RWPE1 (cell line): ENCODE measurements around the gene PDZD8.

Experiments
- CTCF ChIA-PET: fragments of 350-600 bp; sonication (Branson Sonifier 250); formaldehyde crosslinking; extraction: SDS; loops from one replicate; lab custom pipeline; 2021; lab: Yijun Ruan, JAX
- POLR2A ChIA-PET: fragments of 400-600 bp; formaldehyde crosslinking; extraction: SDS; loops from one replicate; lab custom pipeline; 2020; ENCODE audit warnings: antibody characterized with exemption; ENCODE audit not compliant: low non-redundant PET; lab: Yijun Ruan, JAX
- DNase-seq: peaks from one replicate; pipeline ENCODE4 v3.0.0; 2012; ENCODE audit warnings: low spot score
- H3K27ac ChIP-seq: fragments of 450-650 bp; 2 replicates; pipeline ENCODE4 v1.5.1; 2017
- CTCF ChIP-seq: fragments of 450-650 bp; conservative IDR thresholded peaks from 2 replicates; pipeline ENCODE4 v1.5.1; 2017; ENCODE audit warnings: low read depth, mild to moderate bottlenecking

PDZD8 gene

GRCh38 chr10:117284716-117285494 lies 90.3 kb downstream of the PDZD8 start:
- ChIA-PET CTCF (interaction anchor here (0.7 to 1.0 kb wide), 3 partner anchors 29 to 1063 kb away, joined by 3 to 5 read pairs (median 4); no protein-coding TSS in a partner anchor), POLR2A (no interaction called here)
- H3K27ac ChIP-seq = no peak overlapping the region
- no peak for DNase-seq
- no peak for TF ChIP-seq CTCF

- no peak for TF ChIP-seq CTCF
- DNase-seq = no peak
- POLR2A ChIA-PET = no interaction called here
- CTCF ChIA-PET = interaction anchor here (0.6 kb wide), 1 partner anchor 112 kb away, joined by 3 read pairs; no protein-coding TSS in a partner anchor
- H3K27ac ChIP-seq = no peak overlapping the region
Observed at GRCh38 chr10:117277675-117278074, 97.6 kb downstream of the PDZD8 start.

- ChIA-PET CTCF (interaction anchor here (1.3 kb wide), 1 partner anchor 58 kb away, joined by 8 read pairs; no protein-coding TSS in a partner anchor), POLR2A (no interaction called here)
- DNase-seq = no peak
- H3K27ac ChIP-seq = no peak overlapping the region
- no peak for TF ChIP-seq CTCF
Observed at GRCh38 chr10:117275121-117275520, 100.1 kb downstream of the PDZD8 start.

GRCh38 chr10:117274509-117274908 lies 100.7 kb downstream of the PDZD8 start:
- DNase-seq = no peak
- POLR2A ChIA-PET = no interaction called here
- TF ChIP-seq CTCF = no peak
- CTCF ChIA-PET = no interaction called here
- H3K27ac ChIP-seq = no peak overlapping the region

- CTCF ChIA-PET = no interaction called here
- H3K27ac ChIP-seq = no peak overlapping the region
- POLR2A ChIA-PET = no interaction called here
- no peak for TF ChIP-seq CTCF
- DNase-seq = no peak
Observed at GRCh38 chr10:117273980-117274379, 101.3 kb downstream of the PDZD8 start.

GRCh38 chr10:117272195-117273076 lies 102.8 kb downstream of the PDZD8 start:
- TF ChIP-seq CTCF = no peak
- H3K27ac ChIP-seq = no peak overlapping the region
- POLR2A ChIA-PET = no interaction called here
- no peak for DNase-seq
- CTCF ChIA-PET = no interaction called here
